NCI-H146 treated with DMSO at 0.1 percent for 48 hours (cell line): Measurements from ENCODE around the gene DNAJC5G.
"Not testable (repeated sequence)": the region's sequence is repeated elsewhere in the genome, so short reads cannot be mapped to it uniquely, and the experiment has no call there.

Experiments
- DNase-seq: peaks from one replicate; lab custom pipeline; 2025; ENCODE audit not compliant: unreplicated experiment; lab: John Stamatoyannopoulos, UW

DNAJC5G gene

GRCh38 chr2:27280826-27281225 is 5.6 kb downstream of the DNAJC5G start:
- no peak for DNase-seq

GRCh38 chr2:27281442-27281841 is 6.2 kb downstream of the DNAJC5G start:
- DNase-seq, result no peak

- no peak for DNase-seq
Measured at GRCh38 chr2:27281855-27282559, 6.8 kb downstream of the DNAJC5G start, which contains the start of gene TRIM54. Gene TRIM54 (plus strand): TSS chr2:27282429. CDS start chr2:27282732, 303 bp downstream.

GRCh38 chr2:27282892-27283291 is 7.7 kb downstream of the DNAJC5G start:
- no peak for DNase-seq

GRCh38 chr2:27284996-27285395 is 9.8 kb downstream of the DNAJC5G start:
- DNase-seq, result no peak

- DNase-seq, result no peak
Measured at GRCh38 chr2:27285481-27285880, 10.2 kb downstream of the DNAJC5G start.

- DNase-seq, result no peak
Measured at GRCh38 chr2:27288610-27289009, 13.4 kb downstream of the DNAJC5G start.

GRCh38 chr2:27290549-27290948 is 15.3 kb downstream of the DNAJC5G start:
- no peak for DNase-seq

GRCh38 chr2:27291865-27292264 is 16.6 kb downstream of the DNAJC5G start:
- DNase-seq, result no peak

- DNase-seq, result no peak
Measured at GRCh38 chr2:27294928-27295327, 19.7 kb downstream of the DNAJC5G start.

GRCh38 chr2:27296481-27296880 is 21.2 kb downstream of the DNAJC5G start:
- no peak for DNase-seq

- no peak for DNase-seq
Measured at GRCh38 chr2:27297195-27297594, 22.0 kb downstream of the DNAJC5G start.

GRCh38 chr2:27298391-27299080 is 23.3 kb downstream of the DNAJC5G start:
- DNase-seq, result no peak

- not testable (repeated sequence) for DNase-seq
Measured at GRCh38 chr2:27300606-27301005, 25.4 kb downstream of the DNAJC5G start.

GRCh38 chr2:27303093-27304025 is 28.1 kb downstream of the DNAJC5G start:
- peak; percentile 62 for DNase-seq

- no peak for DNase-seq
Measured at GRCh38 chr2:27304488-27305240, 29.4 kb downstream of the DNAJC5G start.

GRCh38 chr2:27305516-27305915 is 30.3 kb downstream of the DNAJC5G start:
- DNase-seq, result no peak

GRCh38 chr2:27306136-27306535 is 30.9 kb downstream of the DNAJC5G start:
- DNase-seq, result no peak

- DNase-seq, result no peak
Measured at GRCh38 chr2:27306573-27307286, 31.5 kb downstream of the DNAJC5G start.

- DNase-seq, result no peak
Measured at GRCh38 chr2:27307287-27307544, 32.0 kb downstream of the DNAJC5G start.
